Ovary (tissue), 3 donors: Measurements from ENCODE around the gene DEPDC5.

Experiments
- EP300 ChIP-seq: sonication (generic); formaldehyde crosslinking; IDR thresholded peaks from one replicate; pipeline ENCODE4 v1.6.1; 2017; ENCODE audit warnings: antibody characterized with exemption
- POLR2A ChIP-seq: fragments of 450-650 bp; IDR thresholded peaks from one replicate; pipeline ENCODE4 v1.6.1; 2017; ENCODE audit warnings: antibody characterized with exemption, mild to moderate bottlenecking, moderate library complexity
- TF ChIP-seq, protein P1 (sequence below), 3 donors: fragments of 450-650 bp in 2 of 3; fragments of 200-600 bp in 1 of 3; IDR thresholded peaks; one replicate each; pipeline versions ENCODE4 v1.5.1 to v1.8.0; 2016 to 2022; ENCODE audit warnings: antibody characterized with exemption in 3 of 3, mild to moderate bottlenecking in 1 of 3
- donor health status: DM: no; HTN: no; CAD: no.

DNA sequence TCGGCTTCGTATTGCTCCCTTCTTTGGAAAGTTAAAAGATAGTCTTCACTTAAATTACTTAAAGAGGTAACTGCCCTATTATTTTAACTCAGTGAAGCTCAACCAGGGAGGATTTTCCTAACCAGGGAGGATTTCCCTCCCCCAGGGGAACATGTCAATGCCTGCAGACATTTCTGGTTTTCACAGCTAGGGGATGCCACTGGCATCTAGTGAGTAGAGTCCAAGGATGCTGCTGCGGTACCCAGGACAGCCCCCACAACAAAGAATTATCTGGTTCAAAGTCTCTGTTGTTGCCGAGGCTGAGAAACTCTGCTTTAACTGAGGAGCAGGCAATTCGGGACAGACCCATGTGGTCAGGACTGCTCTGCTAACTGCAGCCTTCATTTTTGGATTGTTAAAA is 82.2 kb downstream of the DEPDC5 start:
- TF ChIP-seq, protein P1, sequence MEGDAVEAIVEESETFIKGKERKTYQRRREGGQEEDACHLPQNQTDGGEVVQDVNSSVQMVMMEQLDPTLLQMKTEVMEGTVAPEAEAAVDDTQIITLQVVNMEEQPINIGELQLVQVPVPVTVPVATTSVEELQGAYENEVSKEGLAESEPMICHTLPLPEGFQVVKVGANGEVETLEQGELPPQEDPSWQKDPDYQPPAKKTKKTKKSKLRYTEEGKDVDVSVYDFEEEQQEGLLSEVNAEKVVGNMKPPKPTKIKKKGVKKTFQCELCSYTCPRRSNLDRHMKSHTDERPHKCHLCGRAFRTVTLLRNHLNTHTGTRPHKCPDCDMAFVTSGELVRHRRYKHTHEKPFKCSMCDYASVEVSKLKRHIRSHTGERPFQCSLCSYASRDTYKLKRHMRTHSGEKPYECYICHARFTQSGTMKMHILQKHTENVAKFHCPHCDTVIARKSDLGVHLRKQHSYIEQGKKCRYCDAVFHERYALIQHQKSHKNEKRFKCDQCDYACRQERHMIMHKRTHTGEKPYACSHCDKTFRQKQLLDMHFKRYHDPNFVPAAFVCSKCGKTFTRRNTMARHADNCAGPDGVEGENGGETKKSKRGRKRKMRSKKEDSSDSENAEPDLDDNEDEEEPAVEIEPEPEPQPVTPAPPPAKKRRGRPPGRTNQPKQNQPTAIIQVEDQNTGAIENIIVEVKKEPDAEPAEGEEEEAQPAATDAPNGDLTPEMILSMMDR (IDR thresholded peaks at IDR 0.05) = no peak
- no peak for TF ChIP-seq POLR2A
- TF ChIP-seq EP300 = no peak
